CD4-positive, alpha-beta memory T cell (primary cell): ENCODE data around the gene FANCC. TPM values are rescaled to one million over a fixed set of nuclear protein-coding genes. Genes with fewer than 3 reads are reported as not detected.
"Not testable (repeated sequence)": the region's sequence is repeated elsewhere in the genome, so short reads cannot be mapped to it uniquely, and the experiment has no call there.

Experiments
- CTCF ChIA-PET: fragments of 350-600 bp; sonication (Branson Sonifier 250); formaldehyde crosslinking; loops from one replicate; lab custom pipeline; 2021; ENCODE audit warnings: inconsistent platforms; ENCODE audit not compliant: partially characterized antibody; lab: Charles Lee
- POLR2A ChIA-PET: fragments of 350-600 bp; sonication (Branson Sonifier 250); formaldehyde crosslinking; loops from one replicate; lab custom pipeline; 2021; ENCODE audit not compliant: partially characterized antibody; lab: Charles Lee
- DNase-seq, 5 donors: peaks; one replicate each; pipeline versions ENCODE4 v3.0.0 to v3.0.0-alpha.2; 2020 to 2022; ENCODE audit warnings: mixed read lengths in 1 of 5
- H3K27ac ChIP-seq: one replicate; pipeline ENCODE4 v1.7.0; 2013; ENCODE audit warnings: low read depth, low read length
- H3K27me3 ChIP-seq: 2 replicates; pipeline ENCODE4 v1.7.0; 2013; ENCODE audit warnings: mild to moderate bottlenecking, low read length, moderate library complexity; ENCODE audit not compliant: insufficient read depth
- H3K36me3 ChIP-seq: 2 replicates; pipeline ENCODE4 v1.7.0; 2013; ENCODE audit warnings: mild to moderate bottlenecking, low read length, moderate library complexity; ENCODE audit not compliant: insufficient read depth
- H3K4me1 ChIP-seq: 2 replicates; pipeline ENCODE4 v1.7.0; 2013; ENCODE audit warnings: mild to moderate bottlenecking, low read length, moderate library complexity; ENCODE audit not compliant: insufficient read depth
- H3K4me3 ChIP-seq, 2 donors: one replicate each; pipeline ENCODE4 v1.7.0; 2013; ENCODE audit warnings: low read length in 2 of 2, mild to moderate bottlenecking in 1 of 2
- H3K9me3 ChIP-seq, 2 donors: one replicate each; pipeline ENCODE4 v1.7.0; 2013; ENCODE audit warnings: low read length in 2 of 2, control low read depth in 1 of 2; ENCODE audit not compliant: control insufficient read depth in 1 of 2
- H3K27ac Mint-ChIP-seq, 7 donors: one replicate each; pipeline ENCODE4 v1.8.0; 2020 to 2021; ENCODE audit warnings: mixed read lengths in 7 of 7, mild to moderate bottlenecking in 6 of 7, inconsistent platforms in 3 of 7, moderate library complexity in 3 of 7
- H3K27me3 Mint-ChIP-seq, 2 donors: one replicate each; pipeline ENCODE4 v1.8.0; 2020 to 2021; ENCODE audit warnings: mixed read lengths in 2 of 2
- H3K36me3 Mint-ChIP-seq, 2 donors: one replicate each; pipeline ENCODE4 v1.8.0; 2020 to 2021; ENCODE audit warnings: mixed read lengths in 2 of 2, inconsistent platforms in 1 of 2, mild to moderate bottlenecking in 1 of 2
- H3K4me1 Mint-ChIP-seq, 4 donors: one replicate each; pipeline ENCODE4 v1.8.0; 2020 to 2021; ENCODE audit warnings: mixed read lengths in 4 of 4, mild to moderate bottlenecking in 1 of 4
- H3K4me3 Mint-ChIP-seq, 8 donors: one replicate each; pipeline ENCODE4 v1.8.0; 2020 to 2021; ENCODE audit warnings: mixed read lengths in 8 of 8, mild to moderate bottlenecking in 7 of 8, moderate library complexity in 6 of 8, inconsistent platforms in 3 of 8
- H3K9me3 Mint-ChIP-seq, 8 donors: one replicate each; pipeline ENCODE4 v1.8.0; 2020 to 2021; ENCODE audit warnings: mixed read lengths in 8 of 8, mild to moderate bottlenecking in 5 of 8, inconsistent platforms in 3 of 8, moderate library complexity in 1 of 8
- intact Hi-C: fragments of 100-400 bp; cut with micrococcal nuclease; formaldehyde crosslinking; loops from one replicate; pipeline ENCODE4 v1.15.1; 2023
- polyA plus RNA-seq, 2 donors: library from polyadenylated mRNA; unstranded; fragments of 300-500 nt; fragmentation: Illumina TruSeq; gene quantifications; one replicate each; pipeline ENCODE4 v1.2.3, GENCODE V29; 2021
- total RNA-seq, 2 experiments: library from RNA; stranded (reverse); gene quantifications; one replicate each; pipeline ENCODE4 v1.2.3, GENCODE V29; 2021

Gene FANCC
- total and polyA plus RNA-seq, 4 experiments from 2014 or later = 0.77 to 4.9 (median 3.6) TPM

- H3K9me3 ChIP-seq = no peaks in the 10 kb centered on the region
- no peaks in the 10 kb centered on the region for H3K36me3 ChIP-seq
- no peaks in the 10 kb centered on the region for H3K36me3 Mint-ChIP-seq
- no peaks in the 10 kb centered on the region for H3K27me3 Mint-ChIP-seq
- peaks cover 0 to 4% (median 0%) of the 10 kb centered on the region in 8 donors for H3K9me3 Mint-ChIP-seq
- no peak for DNase-seq
- no peak overlapping the region for H3K27ac ChIP-seq
- no peaks in the 10 kb centered on the region for H3K4me1 Mint-ChIP-seq
- no peak overlapping the region for H3K4me3 Mint-ChIP-seq
- intact Hi-C loops = no loop called here
- H3K27ac Mint-ChIP-seq = peak overlapping the region in 1 of 7 donors; percentile 49
- CTCF ChIA-PET = no interaction called here
- H3K27me3 ChIP-seq = no peaks in the 10 kb centered on the region
- H3K4me1 ChIP-seq = no peaks in the 10 kb centered on the region
- no peak overlapping the region for H3K4me3 ChIP-seq
- POLR2A ChIA-PET = no interaction called here
Observed at GRCh38 chr9:95296761-95297160, 20.7 kb downstream of the FANCC start.

- H3K4me1 Mint-ChIP-seq, H3K9me3 Mint-ChIP-seq, CTCF ChIA-PET: not testable (repeated sequence)
Observed at GRCh38 chr9:95293296-95293695, 24.2 kb downstream of the FANCC start.

DNA sequence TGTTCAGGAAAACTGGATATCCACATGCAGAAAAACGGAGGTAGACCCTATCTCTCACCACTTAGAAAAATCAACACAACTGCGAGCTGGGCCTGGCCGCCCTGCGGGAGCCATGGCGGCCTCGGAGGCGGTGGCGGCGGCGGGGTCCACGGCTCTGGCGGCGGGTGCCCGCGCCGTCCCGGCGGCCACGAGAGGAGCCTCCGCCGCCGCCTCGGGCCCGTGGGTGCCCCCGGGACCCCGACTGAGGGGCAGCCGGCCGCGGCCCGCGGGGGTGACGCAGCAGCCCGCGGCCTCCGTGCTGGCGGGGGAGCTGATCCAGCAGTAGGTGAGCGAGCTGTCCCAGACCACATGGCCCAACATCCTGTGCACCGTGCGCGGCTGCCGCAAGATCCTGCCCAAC lies 25.3 kb downstream of the FANCC start:
- no peaks in the 10 kb centered on the region for H3K27me3 ChIP-seq
- no peak overlapping the region for H3K4me3 ChIP-seq
- ChIA-PET CTCF (no interaction called here), POLR2A (no interaction called here)
- peaks cover 0 to 3% (median 0%) of the 10 kb centered on the region in 4 donors for H3K4me1 Mint-ChIP-seq
- no peaks in the 10 kb centered on the region for H3K9me3 ChIP-seq
- no peak overlapping the region for H3K4me3 Mint-ChIP-seq
- intact Hi-C loops = no loop called here
- H3K36me3 Mint-ChIP-seq = no peaks in the 10 kb centered on the region
- no peaks in the 10 kb centered on the region for H3K27me3 Mint-ChIP-seq
- no peak for DNase-seq
- H3K27ac ChIP-seq = no peak overlapping the region
- no peak overlapping the region for H3K27ac Mint-ChIP-seq
- no peaks in the 10 kb centered on the region for H3K36me3 ChIP-seq
- no peaks in the 10 kb centered on the region for H3K4me1 ChIP-seq
- peaks cover 0 to 4% (median 0%) of the 10 kb centered on the region in 8 donors for H3K9me3 Mint-ChIP-seq

More at GRCh38 chr9:95293296-95293695, 24.2 kb downstream of the FANCC start:
- DNase-seq, H3K4me3 Mint-ChIP-seq, H3K4me3 ChIP-seq, intact Hi-C loops, POLR2A ChIA-PET, H3K36me3 Mint-ChIP-seq, H3K27me3 Mint-ChIP-seq, H3K27me3 ChIP-seq, H3K36me3 ChIP-seq, H3K27ac ChIP-seq, H3K9me3 ChIP-seq, H3K4me1 ChIP-seq: not testable (repeated sequence)
- peak overlapping the region in 1 of 7 donors; percentile 26 for H3K27ac Mint-ChIP-seq

DNA sequence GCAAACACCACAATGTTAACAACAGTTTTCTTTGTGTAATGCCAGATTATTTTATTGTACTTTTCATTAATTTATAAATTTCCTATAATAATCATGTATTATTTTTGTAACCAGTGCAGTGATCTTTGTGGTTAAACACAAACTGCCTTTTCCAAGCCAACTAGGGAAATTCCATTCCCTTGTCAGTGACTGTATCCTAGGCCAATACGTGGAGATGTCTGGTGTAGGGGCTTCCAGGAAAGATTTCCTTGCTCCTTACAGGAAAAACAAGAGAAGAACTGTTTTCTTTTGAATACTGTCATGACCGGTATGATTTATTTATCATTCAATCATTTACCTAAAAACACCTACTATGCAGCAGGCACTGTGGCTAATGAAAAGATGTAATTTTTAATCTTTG lies 31.4 kb downstream of the FANCC start:
- no peak overlapping the region for H3K4me3 ChIP-seq
- peaks cover 0 to 3% (median 0%) of the 10 kb centered on the region in 4 donors for H3K4me1 Mint-ChIP-seq
- H3K4me3 Mint-ChIP-seq = no peak overlapping the region
- no peaks in the 10 kb centered on the region for H3K9me3 ChIP-seq
- CTCF ChIA-PET = no interaction called here
- H3K4me1 ChIP-seq = no peaks in the 10 kb centered on the region
- H3K27me3 ChIP-seq = no peaks in the 10 kb centered on the region
- POLR2A ChIA-PET = no interaction called here
- H3K36me3 Mint-ChIP-seq = peaks cover under 1 to 2% of the 10 kb centered on the region in 2 donors
- intact Hi-C loops = no loop called here
- no peaks in the 10 kb centered on the region for H3K27me3 Mint-ChIP-seq
- H3K27ac Mint-ChIP-seq = no peak overlapping the region
- no peak for DNase-seq
- no peak overlapping the region for H3K27ac ChIP-seq
- H3K9me3 Mint-ChIP-seq = peaks cover 0 to 15% (median 10%) of the 10 kb centered on the region in 8 donors
- no peaks in the 10 kb centered on the region for H3K36me3 ChIP-seq

DNA sequence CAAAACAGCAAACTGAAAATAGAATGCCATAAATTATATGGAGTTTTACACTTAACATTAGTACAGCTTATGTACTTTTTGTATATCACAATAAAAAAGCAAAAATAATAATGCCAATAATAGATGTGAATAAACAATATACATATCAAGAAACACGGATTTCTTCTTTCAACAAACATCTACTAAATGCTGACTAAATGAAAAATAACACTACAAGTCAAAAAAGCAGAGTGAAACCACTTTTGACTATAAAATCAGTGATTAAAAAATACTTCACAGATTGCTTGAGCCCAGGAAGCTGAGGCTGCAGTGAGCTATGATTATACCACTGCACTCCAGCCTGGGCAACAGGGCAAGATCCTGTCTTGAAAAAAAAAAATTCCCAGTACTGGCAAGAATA lies 32.2 kb downstream of the FANCC start:
- Mint-ChIP-seq H3K4me3 (no peak overlapping the region), H3K27me3 (no peaks in the 10 kb centered on the region), H3K27ac (no peak overlapping the region), H3K9me3 (peaks cover 0 to 24% (median 18%) of the 10 kb centered on the region in 8 donors), H3K4me1 (peaks cover 0 to 3% (median 0%) of the 10 kb centered on the region in 4 donors), H3K36me3 (peaks cover 6 to 7% of the 10 kb centered on the region in 2 donors)
- Histone ChIP-seq H3K4me3 (no peak overlapping the region), H3K36me3 (no peaks in the 10 kb centered on the region), H3K27ac (no peak overlapping the region), H3K4me1 (no peaks in the 10 kb centered on the region), H3K9me3 (no peaks in the 10 kb centered on the region), H3K27me3 (no peaks in the 10 kb centered on the region)
- intact Hi-C loops = no loop called here
- ChIA-PET CTCF (no interaction called here), POLR2A (no interaction called here)
- no peak for DNase-seq

GRCh38 chr9:95284162-95285080 lies 33.1 kb downstream of the FANCC start:
- H3K4me1 ChIP-seq = no peaks in the 10 kb centered on the region
- Mint-ChIP-seq H3K27ac (no peak overlapping the region), H3K4me1 (no peaks in the 10 kb centered on the region), H3K4me3 (no peak overlapping the region), H3K9me3 (peaks cover 4 to 33% (median 27%) of the 10 kb centered on the region in 8 donors), H3K27me3 (no peaks in the 10 kb centered on the region), H3K36me3 (peaks cover 9 to 10% of the 10 kb centered on the region in 2 donors)
- no peak for DNase-seq
- ChIA-PET CTCF (no interaction called here), POLR2A (no interaction called here)
- H3K4me3 ChIP-seq = no peak overlapping the region
- no peaks in the 10 kb centered on the region for H3K36me3 ChIP-seq
- H3K27me3 ChIP-seq = no peaks in the 10 kb centered on the region
- intact Hi-C loops = no loop called here
- no peaks in the 10 kb centered on the region for H3K9me3 ChIP-seq
- H3K27ac ChIP-seq = no peak overlapping the region

GRCh38 chr9:95283673-95284072 lies 33.8 kb downstream of the FANCC start:
- peaks cover 9 to 10% of the 10 kb centered on the region in 2 donors for H3K36me3 Mint-ChIP-seq
- intact Hi-C loops = no loop called here

More at GRCh38 chr9:95283673-95284072, 33.8 kb downstream of the FANCC start:
- peaks cover 4 to 37% (median 29%) of the 10 kb centered on the region in 8 donors for H3K9me3 Mint-ChIP-seq
- no peak overlapping the region for H3K27ac Mint-ChIP-seq
- Histone ChIP-seq H3K27ac (no peak overlapping the region), H3K4me3 (no peak overlapping the region), H3K4me1 (no peaks in the 10 kb centered on the region), H3K27me3 (no peaks in the 10 kb centered on the region), H3K36me3 (no peaks in the 10 kb centered on the region), H3K9me3 (no peaks in the 10 kb centered on the region)
- no peak overlapping the region for H3K4me3 Mint-ChIP-seq
- DNase-seq = no peak
- no peaks in the 10 kb centered on the region for H3K27me3 Mint-ChIP-seq
- no peaks in the 10 kb centered on the region for H3K4me1 Mint-ChIP-seq
- ChIA-PET POLR2A (no interaction called here), CTCF (no interaction called here)
